ENCODE data around the gene RIOX2.

RIOX2 gene

GRCh38 chr3:97954228-97954827 lies 17.9 kb downstream of the RIOX2 start:
- no peak for DNase-seq (ENCODE audit: low read depth in 2 of 2)

GRCh38 chr3:97952872-97953271 lies 19.4 kb downstream of the RIOX2 start:
- DNase-seq (ENCODE audit: low read depth in 2 of 2): no peak

GRCh38 chr3:97952280-97952679 lies 20.0 kb downstream of the RIOX2 start:
- no peak for DNase-seq (ENCODE audit: low read depth in 2 of 2)

- no peak for DNase-seq (ENCODE audit: low read depth in 2 of 2)
Measured at GRCh38 chr3:97950360-97950759, 21.9 kb downstream of the RIOX2 start.

GRCh38 chr3:97949743-97950142 lies 22.5 kb downstream of the RIOX2 start:
- DNase-seq (ENCODE audit: low read depth in 2 of 2): no peak

- DNase-seq (ENCODE audit: low read depth in 2 of 2): no peak
Measured at GRCh38 chr3:97949110-97949485, 23.1 kb downstream of the RIOX2 start.

- no peak for DNase-seq (ENCODE audit: low read depth in 2 of 2)
Measured at GRCh38 chr3:97948351-97949109, 23.7 kb downstream of the RIOX2 start.

GRCh38 chr3:97942801-97943546 lies 29.3 kb downstream of the RIOX2 start:
- DNase-seq (ENCODE audit: low read depth in 2 of 2): no peak

GRCh38 chr3:97940034-97940433 lies 32.2 kb downstream of the RIOX2 start:
- no peak for DNase-seq (ENCODE audit: low read depth in 2 of 2)

- no peak for DNase-seq (ENCODE audit: low read depth in 2 of 2)
Measured at GRCh38 chr3:97939401-97939800, 32.8 kb downstream of the RIOX2 start.

- DNase-seq (ENCODE audit: low read depth in 2 of 2): no peak
Measured at GRCh38 chr3:97938444-97938843, 33.8 kb downstream of the RIOX2 start.

GRCh38 chr3:97937205-97937604 lies 35.0 kb downstream of the RIOX2 start:
- DNase-seq (ENCODE audit: low read depth in 2 of 2): no peak

GRCh38 chr3:97935842-97936241 lies 36.4 kb downstream of the RIOX2 start:
- DNase-seq (ENCODE audit: low read depth in 2 of 2): no peak

- DNase-seq (ENCODE audit: low read depth in 2 of 2): no peak
Measured at GRCh38 chr3:97934980-97935695, 37.1 kb downstream of the RIOX2 start.

GRCh38 chr3:97932387-97932801 lies 39.8 kb downstream of the RIOX2 start:
- no peak for DNase-seq (ENCODE audit: low read depth in 2 of 2)

GRCh38 chr3:97931218-97931617 lies 41.0 kb downstream of the RIOX2 start:
- no peak for DNase-seq (ENCODE audit: low read depth in 2 of 2)

- no peak for DNase-seq (ENCODE audit: low read depth in 2 of 2)
Measured at GRCh38 chr3:97930018-97930417, 42.2 kb downstream of the RIOX2 start.

- no peak for DNase-seq (ENCODE audit: low read depth in 2 of 2)
Measured at GRCh38 chr3:97928986-97929385, 43.2 kb downstream of the RIOX2 start.

- no peak for DNase-seq (ENCODE audit: low read depth in 2 of 2)
Measured at GRCh38 chr3:97927704-97928103, 44.5 kb downstream of the RIOX2 start.

GRCh38 chr3:97917813-97918536 lies 54.3 kb downstream of the RIOX2 start:
- no peak for DNase-seq (ENCODE audit: low read depth in 2 of 2)

GRCh38 chr3:97916576-97916975 lies 55.7 kb downstream of the RIOX2 start:
- DNase-seq (ENCODE audit: low read depth in 2 of 2): no peak

GRCh38 chr3:97914388-97914787 lies 57.8 kb downstream of the RIOX2 start:
- no peak for DNase-seq (ENCODE audit: low read depth in 2 of 2)

All from stimulated activated CD8-positive, alpha-beta memory T cell treated with anti-CD3 and anti-CD28 coated beads, Interleukin-7, amount 100 ng/mL, for 1 hour (primary cell).